Caco-2 (cell line): ENCODE results near the gene TM4SF20. TPM values are rescaled to one million over a fixed set of nuclear protein-coding genes. Genes with fewer than 3 reads are reported as not detected.

Experiments
- BruUV-seq: library from RNA; stranded (reverse); fragments of 400-500 nt; replicated peaks from 2 replicates; lab custom pipeline; 2021; lab: Mats Ljungman, UMichigan
- CTCF ChIA-PET: fragments of 300-600 bp; sonication (Branson Sonifier 250); formaldehyde crosslinking; loops from one replicate; lab custom pipeline; 2022; ENCODE audit warnings: antibody characterized with exemption; lab: Charles Lee
- POLR2A ChIA-PET: fragments of 300-600 bp; sonication (Branson Sonifier 250); formaldehyde crosslinking; loops from one replicate; lab custom pipeline; 2022; ENCODE audit warnings: antibody characterized with exemption; lab: Charles Lee
- DNase-seq, 2 experiments: peaks; one replicate each; pipeline versions ENCODE4 v3.0.0 to v3.0.0-alpha.2; 2020 to 2022
- H3K27me3 ChIP-seq: replicated peaks from 2 replicates; pipeline ENCODE4 v1.6.0; 2011; ENCODE audit warnings: low read length; ENCODE audit not compliant: control insufficient read depth, insufficient read depth
- H3K36me3 ChIP-seq: 2 replicates; pipeline ENCODE4 v1.5.1; 2011; ENCODE audit warnings: low read length; ENCODE audit not compliant: control insufficient read depth, insufficient read depth
- H3K4me1 ChIP-seq: fragments of 250-450 bp; sonication (Bioruptor Pico); 2 replicates; pipeline ENCODE4 v1.5.1; 2020; ENCODE audit warnings: mild to moderate bottlenecking
- H3K4me3 ChIP-seq: 2 replicates; pipeline ENCODE4 v1.5.1; 2011; ENCODE audit warnings: low read depth, mild to moderate bottlenecking, control low read depth, low read length
- H3K9me3 ChIP-seq: fragments of 250-450 bp; sonication (Bioruptor Pico); 2 replicates; pipeline ENCODE4 v1.5.1; 2020; ENCODE audit warnings: mild to moderate bottlenecking, moderate library complexity
- H3K27ac Mint-ChIP-seq: one replicate; pipeline ENCODE4 v1.8.0; 2022; ENCODE audit warnings: mixed read lengths; ENCODE audit not compliant: unreplicated experiment
- H3K27me3 Mint-ChIP-seq: one replicate; pipeline ENCODE4 v1.8.0; 2022; ENCODE audit warnings: mixed read lengths; ENCODE audit not compliant: insufficient read depth, unreplicated experiment
- H3K36me3 Mint-ChIP-seq: one replicate; pipeline ENCODE4 v1.8.0; 2022; ENCODE audit warnings: mild to moderate bottlenecking, mixed read lengths; ENCODE audit not compliant: insufficient read depth, unreplicated experiment
- H3K4me1 Mint-ChIP-seq: one replicate; pipeline ENCODE4 v1.8.0; 2022; ENCODE audit warnings: low read depth, mixed read lengths; ENCODE audit not compliant: unreplicated experiment
- H3K4me3 Mint-ChIP-seq: one replicate; pipeline ENCODE4 v1.8.0; 2022; ENCODE audit warnings: mild to moderate bottlenecking, moderate library complexity, mixed read lengths; ENCODE audit not compliant: unreplicated experiment
- H3K9me3 Mint-ChIP-seq: one replicate; pipeline ENCODE4 v1.8.0; 2022; ENCODE audit warnings: mixed read lengths; ENCODE audit not compliant: unreplicated experiment
- CTCF ChIP-seq, 2 experiments: fragments of 200-600 bp in 1 of 2; IDR thresholded peaks; 1 replicate in 1 of 2; 2 replicates in 1 of 2; pipeline versions ENCODE4 v1.5.1 to v1.8.0; 2011 to 2022; ENCODE audit warnings: antibody characterized with exemption in 1 of 2, control low read depth in 1 of 2, inconsistent platforms in 1 of 2, low read depth in 1 of 2, low read length in 1 of 2, mild to moderate bottlenecking in 1 of 2, moderate library complexity in 1 of 2; ENCODE audit not compliant: insufficient read depth in 1 of 2, severe bottlenecking in 1 of 2, unreplicated experiment in 1 of 2
- intact Hi-C: fragments of 100-400 bp; cut with micrococcal nuclease; formaldehyde crosslinking; loops from one replicate; pipeline ENCODE4 v1.10.0; 2022; ENCODE audit not compliant: unreplicated experiment
- total RNA-seq: library from RNA; stranded (reverse); gene quantifications from 2 replicates; pipeline ENCODE4 v1.2.3, GENCODE V29; 2022

Gene TM4SF20
- total RNA-seq, 1 experiment from 2014 or later, result 0.20 TPM

DNA sequence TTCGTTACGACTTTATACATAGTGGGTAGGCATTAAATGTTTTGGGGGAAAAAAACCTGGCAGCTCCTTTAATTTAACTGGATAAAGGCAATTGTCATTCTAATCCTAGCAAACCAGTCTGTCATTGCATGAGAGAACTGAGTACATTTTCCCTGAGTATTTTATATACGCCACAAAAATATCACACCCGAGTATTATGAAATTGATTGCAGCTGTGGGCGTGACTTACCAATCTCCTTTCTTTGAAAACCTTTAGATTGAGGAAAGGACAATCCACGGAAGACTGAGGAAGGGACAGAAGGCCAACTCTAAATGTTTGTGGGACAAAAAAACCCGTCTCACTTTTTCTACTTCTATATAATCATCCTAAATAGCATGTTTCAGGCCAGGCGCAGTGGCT, 9.0 kb downstream of the TM4SF20 start:
- Histone ChIP-seq H3K4me1 (no peaks in the 10 kb centered on the region), H3K4me3 (no peak overlapping the region), H3K27me3 (no peaks in the 10 kb centered on the region), H3K36me3 (no peaks in the 10 kb centered on the region), H3K9me3 (no peaks in the 10 kb centered on the region)
- no peak for DNase-seq
- Mint-ChIP-seq H3K36me3 (no peaks in the 10 kb centered on the region), H3K4me1 (no peaks in the 10 kb centered on the region), H3K27me3 (no peaks in the 10 kb centered on the region), H3K9me3 (no peaks in the 10 kb centered on the region), H3K4me3 (no peak overlapping the region), H3K27ac (no peak overlapping the region)
- no peak for TF ChIP-seq CTCF (IDR thresholded peaks at IDR 0.05; ENCODE audit: insufficient read depth in 1 of 2, low read depth in 1 of 2, low read length in 1 of 2, severe bottlenecking in 1 of 2, unreplicated experiment in 1 of 2)
- ChIA-PET CTCF (no interaction called here), POLR2A (no interaction called here)
- no TSS peak for BruUV-seq
- intact Hi-C loops, result no loop called here

DNA sequence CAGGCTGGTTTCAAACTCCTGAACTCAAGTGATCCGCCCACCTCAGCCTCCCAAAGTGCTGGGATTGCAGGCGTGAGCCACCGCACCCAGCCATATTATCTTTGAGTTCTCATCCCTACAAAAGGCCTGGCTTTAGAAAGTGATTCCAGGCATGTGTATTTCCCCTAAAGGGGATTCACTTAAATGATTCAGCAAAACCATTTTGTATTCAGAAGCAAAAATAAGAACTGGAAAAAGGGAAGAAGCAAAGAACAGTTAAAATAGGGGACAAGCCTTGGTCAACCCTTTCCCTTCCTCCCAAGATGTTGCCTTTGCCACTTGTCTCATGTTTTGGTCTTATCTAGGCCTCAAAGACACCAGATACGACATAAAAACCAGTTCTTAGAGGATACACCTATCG, 10.5 kb downstream of the TM4SF20 start:
- BruUV-seq, result no TSS peak
- H3K27ac Mint-ChIP-seq, result no peak overlapping the region
- H3K27me3 Mint-ChIP-seq, result no peaks in the 10 kb centered on the region
- no peak overlapping the region for H3K4me3 ChIP-seq
- CTCF ChIA-PET, result no interaction called here
- no peak for DNase-seq
- H3K4me3 Mint-ChIP-seq, result no peak overlapping the region
- no peaks in the 10 kb centered on the region for H3K27me3 ChIP-seq
- H3K9me3 ChIP-seq, result no peaks in the 10 kb centered on the region
- no peak for TF ChIP-seq CTCF (IDR thresholded peaks at IDR 0.05; ENCODE audit: insufficient read depth in 1 of 2, low read depth in 1 of 2, low read length in 1 of 2, severe bottlenecking in 1 of 2, unreplicated experiment in 1 of 2)
- peaks cover 3% of the 10 kb centered on the region for H3K36me3 Mint-ChIP-seq
- no peaks in the 10 kb centered on the region for H3K9me3 Mint-ChIP-seq
- POLR2A ChIA-PET, result no interaction called here
- intact Hi-C loops, result no loop called here
- no peaks in the 10 kb centered on the region for H3K36me3 ChIP-seq
- no peaks in the 10 kb centered on the region for H3K4me1 ChIP-seq
- H3K4me1 Mint-ChIP-seq, result no peaks in the 10 kb centered on the region

GRCh38 chr2:227367427-227367795, 11.7 kb downstream of the TM4SF20 start:
- intact Hi-C loops, result no loop called here
- H3K36me3 Mint-ChIP-seq, result peaks cover 6% of the 10 kb centered on the region
- no peaks in the 10 kb centered on the region for H3K9me3 Mint-ChIP-seq
- DNase-seq, result no peak
- Histone ChIP-seq H3K4me3 (no peak overlapping the region), H3K27me3 (no peaks in the 10 kb centered on the region), H3K9me3 (no peaks in the 10 kb centered on the region), H3K4me1 (no peaks in the 10 kb centered on the region), H3K36me3 (no peaks in the 10 kb centered on the region)
- ChIA-PET POLR2A (no interaction called here), CTCF (no interaction called here)
- BruUV-seq, result no TSS peak
- H3K27ac Mint-ChIP-seq, result no peak overlapping the region
- no peaks in the 10 kb centered on the region for H3K4me1 Mint-ChIP-seq
- no peak overlapping the region for H3K4me3 Mint-ChIP-seq
- H3K27me3 Mint-ChIP-seq, result no peaks in the 10 kb centered on the region
- TF ChIP-seq CTCF (IDR thresholded peaks at IDR 0.05; ENCODE audit: insufficient read depth in 1 of 2, low read depth in 1 of 2, low read length in 1 of 2, severe bottlenecking in 1 of 2, unreplicated experiment in 1 of 2), result no peak
